Activated gamma-delta T cell (primary cell): ENCODE data around the gene TNFRSF14.

ENCODE experiments used
- DNase-seq: peaks from one replicate; lab custom pipeline; 2025; lab: John Stamatoyannopoulos, UW

The TNFRSF14 gene

GRCh38 chr1:2523191-2523890 is 32.8 kb upstream of the TNFRSF14 start:
- peak; percentile 39 for DNase-seq

GRCh38 chr1:2523891-2524609 is 32.1 kb upstream of the TNFRSF14 start:
- no peak for DNase-seq

GRCh38 chr1:2525572-2525919 is 30.6 kb upstream of the TNFRSF14 start:
- no peak for DNase-seq

GRCh38 chr1:2525920-2526823 is 30.0 kb upstream of the TNFRSF14 start, which contains the start of gene PANK4:
TSS of gene PANK4 (minus strand) at chr1:2526596. CDS start at chr1:2526587, 9 bp downstream.
- peak; percentile 84 for DNase-seq

- no peak for DNase-seq
Measured at GRCh38 chr1:2526824-2527555, 29.2 kb upstream of the TNFRSF14 start.

- no peak for DNase-seq
Measured at GRCh38 chr1:2527556-2527860, 28.7 kb upstream of the TNFRSF14 start.

GRCh38 chr1:2528016-2528415 is 28.2 kb upstream of the TNFRSF14 start:
- DNase-seq: no peak

- DNase-seq: no peak
Measured at GRCh38 chr1:2528611-2528965, 27.6 kb upstream of the TNFRSF14 start.

GRCh38 chr1:2528966-2529783 is 27.0 kb upstream of the TNFRSF14 start:
- no peak for DNase-seq

GRCh38 chr1:2529784-2530512 is 26.2 kb upstream of the TNFRSF14 start, which contains the start of gene HES5:
TSS of gene HES5 (minus strand) at chr1:2530263. CDS start at chr1:2530164, 99 bp downstream.
- no peak for DNase-seq

GRCh38 chr1:2530513-2531361 is 25.4 kb upstream of the TNFRSF14 start:
- DNase-seq: no peak

GRCh38 chr1:2532485-2533160 is 23.5 kb upstream of the TNFRSF14 start:
- DNase-seq: no peak

GRCh38 chr1:2533365-2533764 is 22.8 kb upstream of the TNFRSF14 start:
- no peak for DNase-seq

GRCh38 chr1:2534315-2534686 is 21.9 kb upstream of the TNFRSF14 start:
- DNase-seq: no peak

- no peak for DNase-seq
Measured at GRCh38 chr1:2534687-2535441, 21.3 kb upstream of the TNFRSF14 start.

- DNase-seq: no peak
Measured at GRCh38 chr1:2535455-2535854, 20.7 kb upstream of the TNFRSF14 start.

GRCh38 chr1:2535981-2536380 is 20.2 kb upstream of the TNFRSF14 start:
- DNase-seq: no peak

GRCh38 chr1:2537784-2538115 is 18.4 kb upstream of the TNFRSF14 start:
- no peak for DNase-seq
